ENCODE data around the gene PHETA2. TPM values are rescaled to one million over a fixed set of nuclear protein-coding genes. Genes with fewer than 3 reads are reported as not detected.

PHETA2 gene
- total RNA-seq, 1 experiment from 2014 or later = 1.3 TPM

- Mint-ChIP-seq H3K4me3 (ENCODE audit: low read depth, unreplicated experiment) (peak overlapping the region; percentile 91), H3K9me3 (ENCODE audit: low read depth, unreplicated experiment) (no peaks in the 10 kb centered on the region), H3K4me1 (ENCODE audit: low read depth, unreplicated experiment) (no peaks in the 10 kb centered on the region), H3K27me3 (ENCODE audit: unreplicated experiment) (no peaks in the 10 kb centered on the region), H3K36me3 (ENCODE audit: insufficient read depth, unreplicated experiment) (peaks cover 19% of the 10 kb centered on the region), H3K27ac (ENCODE audit: unreplicated experiment) (peak overlapping the region; percentile 96)
- DNase-seq = no peak
- intact Hi-C loops (cut with micrococcal nuclease; ENCODE audit: unreplicated experiment) = no loop called here
- CTCF ChIA-PET = interaction anchor here (3.1 kb wide), 1 partner anchor 12 kb away, joined by 17 read pairs; the partner anchor contains the start of gene NDUFA6
- no peak for TF ChIP-seq CTCF (IDR thresholded peaks at IDR 0.05; ENCODE audit: unreplicated experiment)
- no TSS peak for BruUV-seq (replicated peaks)
Observed at GRCh38 chr22:42078469-42079318, 4.6 kb downstream of the PHETA2 start.

GRCh38 chr22:42079319-42080251, 5.5 kb downstream of the PHETA2 start, which contains the start of gene SMDT1:
Gene SMDT1, plus strand, starts transcription at chr22:42079700. Its CDS starts 69 bp downstream, at chr22:42079769.
- TSS peak; percentile 83 for BruUV-seq (replicated peaks)
- no peaks in the 10 kb centered on the region for H3K4me1 Mint-ChIP-seq (ENCODE audit: low read depth, unreplicated experiment)
- H3K9me3 Mint-ChIP-seq (ENCODE audit: low read depth, unreplicated experiment) = no peaks in the 10 kb centered on the region
- intact Hi-C loops (cut with micrococcal nuclease; ENCODE audit: unreplicated experiment) = no loop called here
- no peak for TF ChIP-seq CTCF (IDR thresholded peaks at IDR 0.05; ENCODE audit: unreplicated experiment)
- CTCF ChIA-PET = interaction anchor here (3.1 kb wide), 1 partner anchor 11 kb away, joined by 17 read pairs; the partner anchor contains the start of gene NDUFA6
- peaks cover 19% of the 10 kb centered on the region for H3K36me3 Mint-ChIP-seq (ENCODE audit: insufficient read depth, unreplicated experiment)
- DNase-seq = peak; percentile 97
- H3K4me3 Mint-ChIP-seq (ENCODE audit: low read depth, unreplicated experiment) = peak within 1 kb of the TSS; percentile 91
- no peaks in the 10 kb centered on the region for H3K27me3 Mint-ChIP-seq (ENCODE audit: unreplicated experiment)
- peak within 1 kb of the TSS; percentile 96 for H3K27ac Mint-ChIP-seq (ENCODE audit: unreplicated experiment)

GRCh38 chr22:42080287-42080686, 6.2 kb downstream of the PHETA2 start:
- peak overlapping the region; percentile 91 for H3K4me3 Mint-ChIP-seq (ENCODE audit: low read depth, unreplicated experiment)
- intact Hi-C loops (cut with micrococcal nuclease; ENCODE audit: unreplicated experiment) = no loop called here

More at GRCh38 chr22:42080287-42080686, 6.2 kb downstream of the PHETA2 start:
- Mint-ChIP-seq H3K4me1 (ENCODE audit: low read depth, unreplicated experiment) (no peaks in the 10 kb centered on the region), H3K27me3 (ENCODE audit: unreplicated experiment) (no peaks in the 10 kb centered on the region), H3K36me3 (ENCODE audit: insufficient read depth, unreplicated experiment) (peaks cover 19% of the 10 kb centered on the region), H3K9me3 (ENCODE audit: low read depth, unreplicated experiment) (no peaks in the 10 kb centered on the region), H3K27ac (ENCODE audit: unreplicated experiment) (peak overlapping the region; percentile 96)
- TSS peak; percentile 48 for BruUV-seq (replicated peaks)
- TF ChIP-seq CTCF (IDR thresholded peaks at IDR 0.05; ENCODE audit: unreplicated experiment) = no peak
- CTCF ChIA-PET = interaction anchor here (3.1 kb wide), 1 partner anchor 10 kb away, joined by 17 read pairs; the partner anchor contains the start of gene NDUFA6
- peak; percentile 25 for DNase-seq

All from Calu3 (cell line).